Stimulated activated CD8-positive, alpha-beta memory T cell treated with anti-CD3 and anti-CD28 coated beads, Interleukin-7, amount 100 ng/mL, for 1 hour (primary cell): ENCODE measurements around the gene IDUA.
"Not testable (repeated sequence)": the region's sequence is repeated elsewhere in the genome, so short reads cannot be mapped to it uniquely, and the experiment has no call there.

Source experiments
- DNase-seq, 2 donors: peaks; one replicate each; pipeline ENCODE4 v3.0.0-alpha.2; 2020; ENCODE audit warnings: low read depth in 2 of 2

The IDUA gene

DNA sequence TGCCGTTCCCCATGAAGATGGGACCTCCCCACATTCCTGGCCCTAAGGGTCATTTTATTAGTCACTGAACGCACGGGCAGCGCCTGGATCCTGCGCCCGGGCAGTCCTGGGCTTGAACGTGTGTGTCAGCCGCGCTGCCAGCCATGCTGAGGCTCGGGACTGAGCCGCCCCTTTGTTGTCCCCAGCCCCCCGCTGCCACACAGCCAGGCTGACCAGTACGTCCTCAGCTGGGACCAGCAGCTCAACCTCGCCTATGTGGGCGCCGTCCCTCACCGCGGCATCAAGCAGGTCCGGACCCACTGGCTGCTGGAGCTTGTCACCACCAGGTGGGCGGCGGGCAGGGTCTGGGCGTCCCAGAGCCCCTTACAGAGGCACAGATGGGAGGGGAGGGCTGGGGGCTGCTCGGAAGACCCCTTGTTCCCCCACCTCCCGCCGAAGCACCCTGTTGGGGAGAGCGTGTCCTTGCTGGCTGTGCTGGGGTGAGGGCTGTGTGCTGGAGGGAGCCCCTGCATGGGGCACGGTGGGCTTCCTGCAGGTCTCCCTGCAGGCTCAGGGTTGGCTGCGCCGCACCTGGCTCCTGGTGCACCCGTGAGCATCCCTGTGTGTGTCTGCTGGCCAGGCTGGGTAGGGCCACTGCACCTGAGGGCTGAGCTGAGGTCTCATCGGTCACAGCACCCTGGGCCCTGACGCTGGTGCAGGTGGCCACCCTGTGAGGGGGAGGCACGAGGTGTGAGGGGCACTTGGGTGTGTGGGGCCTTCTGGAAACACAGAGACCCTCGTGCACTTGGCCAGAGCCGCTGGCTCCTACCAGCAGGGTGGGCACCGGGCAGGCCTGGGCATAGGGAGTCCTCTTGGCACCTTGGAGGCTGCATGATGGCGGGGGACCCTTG lies 1.0 kb downstream of the IDUA start:
- no peak for DNase-seq

GRCh38 chr4:988726-989721 lies 2.2 kb downstream of the IDUA start:
- no peak for DNase-seq

DNA sequence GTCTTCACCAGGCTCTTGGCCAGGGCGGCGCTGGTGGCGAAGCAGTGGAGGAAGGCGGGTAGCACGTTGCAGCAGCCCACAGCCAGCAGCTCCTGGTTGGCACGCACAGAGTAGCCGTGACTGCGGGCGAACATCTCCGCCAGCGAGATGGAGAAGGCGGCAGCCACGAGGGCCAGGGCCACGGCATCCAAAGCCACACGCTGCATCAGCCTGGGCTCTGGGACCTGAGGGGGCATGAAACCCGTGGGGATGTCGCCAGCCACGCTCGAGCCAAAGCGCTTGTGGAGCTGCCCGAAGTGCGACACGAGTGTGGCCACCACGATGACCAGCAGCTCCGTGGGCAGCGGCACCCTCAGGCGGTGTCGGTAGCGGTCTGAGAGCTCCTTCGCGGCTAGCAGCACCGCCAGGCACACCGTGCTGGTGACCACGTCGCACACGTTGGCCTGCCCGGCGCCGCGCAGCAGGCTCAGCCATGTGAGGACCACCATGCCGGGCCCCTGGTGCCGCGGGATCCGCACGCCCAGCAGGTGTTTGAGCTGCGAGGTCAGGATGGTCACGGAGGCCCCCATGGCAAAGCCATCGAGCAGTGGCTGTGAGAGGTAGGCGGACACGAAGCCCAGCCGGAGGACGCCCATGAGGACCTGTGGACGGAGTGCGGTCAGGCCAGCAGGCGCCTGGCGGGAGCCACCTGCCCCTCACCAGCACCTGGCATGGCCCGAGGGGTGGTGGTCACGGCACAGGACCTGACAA lies 3.1 kb downstream of the IDUA start:
- DNase-seq, result no peak

- no peak for DNase-seq
Measured at GRCh38 chr4:990746-991367, 4.0 kb downstream of the IDUA start.

- no peak for DNase-seq
Measured at GRCh38 chr4:991451-992296, 4.8 kb downstream of the IDUA start.

- no peak for DNase-seq
Measured at GRCh38 chr4:992297-993110, 5.7 kb downstream of the IDUA start.

- DNase-seq, result no peak
Measured at GRCh38 chr4:993111-994029, 6.5 kb downstream of the IDUA start, which contains the start of gene SLC26A1. SLC26A1 (minus strand) TSS chr4:993404; CDS start chr4:991703, 1,701 bp downstream.

DNA sequence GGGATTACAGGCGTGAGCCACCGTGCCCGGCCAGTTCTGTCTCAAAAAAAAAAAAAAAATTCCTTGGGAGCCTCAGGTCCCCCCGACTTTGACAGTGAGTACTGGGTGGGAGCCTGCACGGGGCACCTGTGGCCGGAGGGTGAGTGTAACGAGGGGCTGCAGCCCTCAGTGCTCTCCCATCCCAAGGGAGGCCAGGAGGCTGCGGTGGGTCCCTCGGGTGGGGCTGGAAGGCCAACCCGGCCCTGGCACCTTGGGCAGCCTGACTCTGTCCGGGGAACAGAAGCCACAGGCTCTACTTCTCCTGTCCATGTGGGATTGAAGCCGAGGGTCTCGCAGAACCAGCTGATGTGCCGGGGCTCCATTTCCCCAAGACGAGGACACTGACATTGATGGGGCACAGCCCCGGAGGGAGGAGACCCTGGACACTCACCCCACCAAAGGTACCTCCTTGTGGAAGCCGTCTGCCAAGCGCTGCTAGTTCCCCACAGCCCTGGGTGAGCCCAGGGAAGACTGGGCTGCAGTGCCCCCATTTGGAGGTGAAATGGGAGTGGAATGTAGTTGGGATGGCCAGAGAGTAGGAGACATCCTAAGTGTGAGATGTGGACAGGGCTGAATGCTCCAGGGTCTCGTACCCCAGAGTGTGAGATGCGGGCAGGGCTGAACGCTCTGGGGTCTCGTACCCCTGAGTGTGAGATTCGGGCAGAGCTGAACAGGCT lies 8.6 kb downstream of the IDUA start:
- DNase-seq, result no peak

DNA sequence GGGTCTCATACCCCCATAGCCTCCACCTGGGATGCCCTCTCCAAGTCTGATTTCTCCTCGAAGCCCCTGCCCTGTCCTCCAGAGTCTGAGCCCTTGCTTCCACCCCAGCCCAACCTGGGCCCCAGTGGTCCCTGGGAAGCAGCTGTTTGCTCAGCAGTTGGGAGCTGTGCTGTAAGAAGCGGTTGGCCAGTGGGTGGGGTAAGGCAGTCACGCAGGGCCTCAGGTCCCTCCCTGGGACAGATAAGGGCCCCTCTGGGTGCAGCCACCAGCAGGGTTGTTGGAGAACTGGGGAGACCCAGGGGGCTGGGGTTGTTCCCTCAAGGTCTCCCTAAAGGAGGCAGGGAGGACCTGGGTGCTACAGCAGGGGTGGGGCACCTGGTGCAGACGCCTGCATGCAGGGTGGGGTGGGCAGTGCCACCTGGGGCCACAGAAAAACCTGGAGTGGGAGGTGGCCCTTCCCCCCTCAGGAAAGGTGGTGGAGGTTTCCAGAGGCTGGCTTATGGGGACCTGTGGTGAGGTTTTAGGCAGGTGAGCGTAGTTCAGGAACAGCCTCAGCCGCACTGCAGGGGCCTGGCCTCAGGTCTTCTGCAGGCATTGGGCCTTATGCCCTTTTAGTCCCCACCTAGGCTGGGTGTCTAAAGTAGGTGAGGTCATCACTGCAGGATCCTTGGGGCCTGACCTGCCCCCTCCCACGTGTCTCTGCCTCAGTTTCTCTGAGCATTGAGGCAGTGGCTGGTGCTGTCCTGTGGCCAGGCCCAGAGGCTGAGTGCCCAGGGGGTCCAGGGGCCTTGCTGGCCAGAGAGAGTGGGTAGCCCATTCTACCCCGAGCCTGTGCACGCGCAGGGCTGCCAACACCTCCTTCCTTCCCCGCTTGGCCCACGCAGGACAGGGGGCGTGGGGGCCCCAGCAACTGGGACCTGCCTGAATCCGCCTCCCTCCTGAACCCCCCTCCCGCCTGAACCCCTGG lies 9.5 kb downstream of the IDUA start:
- no peak for DNase-seq

DNA sequence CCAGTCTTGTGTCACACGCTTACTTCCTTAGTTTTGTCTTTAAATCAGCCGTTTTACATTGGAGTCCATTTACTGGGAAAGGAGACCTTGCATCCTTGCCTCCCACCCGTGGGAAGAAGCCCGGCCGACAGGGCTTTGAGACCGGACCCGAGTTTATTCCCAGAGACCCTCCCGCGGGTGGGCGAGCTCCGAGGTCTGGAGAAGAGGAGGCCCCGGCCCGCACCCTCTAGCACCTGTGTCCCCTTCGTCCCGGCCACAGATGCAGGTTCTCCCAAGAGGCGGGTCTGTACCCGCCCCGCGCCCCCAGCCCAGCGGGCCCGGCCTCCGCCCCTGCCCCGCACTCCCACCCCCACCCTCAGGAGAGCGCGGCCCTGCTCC lies 10.1 kb downstream of the IDUA start:
- no peak for DNase-seq

DNA sequence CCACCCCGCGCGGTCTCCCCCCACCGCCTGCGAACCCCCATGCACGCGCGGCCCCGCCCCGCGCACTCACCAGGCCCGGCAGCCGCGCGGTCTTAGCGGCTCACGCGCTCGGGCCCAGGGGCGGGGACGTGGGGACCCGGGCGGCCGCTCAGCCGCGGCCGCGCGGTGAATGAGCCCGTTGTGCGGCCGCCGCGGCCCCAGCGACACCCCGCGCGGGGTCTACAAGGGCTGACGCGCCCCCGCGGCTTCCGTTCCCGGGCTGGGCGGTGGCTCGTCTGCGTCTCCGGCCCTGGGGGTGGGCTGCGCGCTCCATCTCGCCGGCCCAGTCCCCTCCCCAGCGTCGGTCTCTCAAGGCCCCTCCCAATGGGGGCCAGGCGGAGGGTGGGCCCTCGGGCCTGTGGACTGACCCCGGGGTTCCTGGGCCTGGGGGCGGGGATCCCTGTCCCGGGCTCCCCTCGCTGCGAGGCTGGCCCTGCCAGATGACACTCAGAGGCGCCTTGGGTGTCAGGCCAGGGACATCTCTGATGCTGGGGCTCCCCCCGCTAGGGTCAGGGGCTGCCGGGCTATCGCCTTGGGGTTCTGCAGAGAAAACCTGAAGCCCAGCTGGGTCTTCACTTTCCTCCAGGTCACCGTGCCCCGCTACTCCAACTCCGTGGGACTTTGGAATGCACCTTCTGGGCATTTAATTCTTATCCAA lies 10.7 kb downstream of the IDUA start:
- DNase-seq, result no peak

DNA sequence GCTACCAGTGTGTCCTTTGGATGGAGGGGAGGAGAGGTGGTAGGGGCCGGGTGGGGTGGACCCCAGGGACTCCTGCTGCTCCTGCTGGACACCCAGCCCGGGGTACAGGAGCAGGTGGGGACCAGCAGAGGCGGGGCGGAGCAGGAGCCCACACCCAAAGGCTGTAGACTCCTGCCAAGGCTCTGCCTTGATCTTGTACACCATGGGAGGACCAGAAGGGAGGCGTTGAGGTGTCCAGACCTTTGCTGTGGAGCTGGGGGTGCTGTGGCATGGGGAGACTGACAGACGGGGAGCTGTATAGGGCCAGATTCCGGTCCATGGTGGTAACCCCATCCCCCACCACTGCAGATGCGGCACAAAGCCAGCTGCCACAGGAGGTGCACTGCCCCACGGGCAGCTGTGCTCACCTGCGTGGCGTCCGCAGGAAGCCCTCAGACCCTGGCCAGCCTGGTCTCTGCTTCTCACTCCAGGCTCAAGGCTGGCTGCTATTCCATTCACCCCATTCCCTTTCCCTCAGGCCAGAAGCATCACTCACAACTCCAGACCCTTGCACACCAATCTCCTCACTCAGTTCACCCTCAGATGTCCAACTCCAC lies 11.3 kb downstream of the IDUA start:
- DNase-seq, result no peak

DNA sequence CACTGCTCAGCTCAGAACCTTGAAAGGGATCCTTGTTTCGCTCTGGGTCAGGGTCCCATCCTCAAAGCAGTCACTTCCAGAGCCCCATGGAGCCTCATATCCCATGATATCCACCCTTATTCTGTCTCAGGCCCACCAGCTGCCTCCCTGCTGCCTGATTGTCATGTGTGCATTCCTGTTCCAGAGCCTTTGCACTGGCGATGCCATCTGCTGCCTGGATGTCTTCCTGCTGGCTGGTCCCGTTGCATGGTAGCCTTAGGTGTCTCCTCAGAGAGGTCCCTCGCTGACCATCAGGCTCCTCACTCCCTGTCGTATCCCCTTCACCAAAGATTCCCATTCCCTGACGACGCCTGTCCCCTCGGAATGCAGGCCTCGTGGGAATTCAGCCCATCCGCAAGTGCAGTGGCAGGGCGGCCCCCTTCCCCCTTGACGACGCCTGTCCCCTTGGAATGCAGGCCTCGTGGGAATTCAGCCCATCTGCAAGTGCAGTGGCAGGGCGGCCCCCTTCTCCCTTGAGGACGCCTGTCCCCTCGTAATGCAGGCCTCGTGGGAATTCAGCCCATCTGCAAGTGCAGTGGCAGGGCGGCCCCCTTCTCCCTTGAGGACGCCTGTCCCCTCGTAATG lies 12.5 kb downstream of the IDUA start:
- not testable (repeated sequence) for DNase-seq

- DNase-seq, result no peak
Measured at GRCh38 chr4:999882-1000425, 13.1 kb downstream of the IDUA start.
